Testis (tissue), 3 donors: ENCODE data around the gene TRPV6. TPM values are rescaled to one million over a fixed set of nuclear protein-coding genes. Genes with fewer than 3 reads are reported as not detected.

Source experiments
- DNase-seq: peaks from one replicate; pipeline ENCODE4 v3.0.0-alpha.2; 2019
- H3K27ac ChIP-seq, 2 donors: fragments of 200-600 bp; sonication (generic); one replicate each; pipeline ENCODE4 v1.5.1; 2019
- H3K27me3 ChIP-seq: fragments of 200-600 bp; sonication (generic); one replicate; pipeline ENCODE4 v1.5.1; 2019
- H3K36me3 ChIP-seq: fragments of 200-600 bp; sonication (generic); one replicate; pipeline ENCODE4 v1.5.1; 2017; ENCODE audit warnings: low read depth; ENCODE audit errors: missing control alignments
- H3K4me1 ChIP-seq: fragments of 200-600 bp; sonication (generic); one replicate; pipeline ENCODE4 v1.5.1; 2019
- H3K4me3 ChIP-seq, 2 donors: fragments of 200-600 bp; sonication (generic); one replicate each; pipeline ENCODE4 v1.5.1; 2017 to 2019
- H3K9me3 ChIP-seq: fragments of 200-600 bp; sonication (generic); one replicate; pipeline ENCODE4 v1.5.1; 2017
- POLR2A ChIP-seq: fragments of 450-650 bp; IDR thresholded peaks from one replicate; pipeline ENCODE4 v1.6.1; 2017; ENCODE audit warnings: antibody characterized with exemption, mild to moderate bottlenecking, moderate library complexity
- WGBS, 2 donors: methylation state at CpG; one replicate each; pipeline ENCODE4 v1.1.5; 2018; 5-methylcytosine and 5-hydroxymethylcytosine counted together
- intact Hi-C: fragments of 100-400 bp; cut with DNase I; formaldehyde crosslinking; loops from one replicate; pipeline ENCODE4 v1.15.1; 2023; ENCODE audit warnings: low total_unique reads
- polyA plus RNA-seq: library from polyadenylated mRNA; stranded (reverse); fragments of 350-450 nt; fragmentation: Illumina TruSeq; extraction: RNeasy Lipid Tissue Mini Kit (QIAGEN cat#74804); gene quantifications from one replicate; pipeline ENCODE4 v1.2.3, GENCODE V29; 2014; ENCODE audit warnings: low read depth, low replicate concordance; ENCODE audit not compliant: insufficient read depth
- total RNA-seq, 2 donors: library from RNA; depleted of rRNA; stranded (reverse); fragments of >200 nt; gene quantifications; one replicate each; pipeline ENCODE4 v1.2.3, GENCODE V29; 2016
- TF ChIP-seq, protein P1 (sequence below), 3 experiments: fragments of 450-650 bp in 2 of 3; fragments of 200-600 bp in 1 of 3; sonication (generic) in 1 of 3; IDR thresholded peaks; one replicate each; pipeline ENCODE4 v1.5.1; 2016 to 2019; ENCODE audit warnings: antibody characterized with exemption in 3 of 3, mild to moderate bottlenecking in 2 of 3, moderate library complexity in 1 of 3

TRPV6 gene
- total and polyA plus RNA-seq, 3 donors from 2014 or later: 2.2 to 4.5 (median 2.6) TPM

DNA sequence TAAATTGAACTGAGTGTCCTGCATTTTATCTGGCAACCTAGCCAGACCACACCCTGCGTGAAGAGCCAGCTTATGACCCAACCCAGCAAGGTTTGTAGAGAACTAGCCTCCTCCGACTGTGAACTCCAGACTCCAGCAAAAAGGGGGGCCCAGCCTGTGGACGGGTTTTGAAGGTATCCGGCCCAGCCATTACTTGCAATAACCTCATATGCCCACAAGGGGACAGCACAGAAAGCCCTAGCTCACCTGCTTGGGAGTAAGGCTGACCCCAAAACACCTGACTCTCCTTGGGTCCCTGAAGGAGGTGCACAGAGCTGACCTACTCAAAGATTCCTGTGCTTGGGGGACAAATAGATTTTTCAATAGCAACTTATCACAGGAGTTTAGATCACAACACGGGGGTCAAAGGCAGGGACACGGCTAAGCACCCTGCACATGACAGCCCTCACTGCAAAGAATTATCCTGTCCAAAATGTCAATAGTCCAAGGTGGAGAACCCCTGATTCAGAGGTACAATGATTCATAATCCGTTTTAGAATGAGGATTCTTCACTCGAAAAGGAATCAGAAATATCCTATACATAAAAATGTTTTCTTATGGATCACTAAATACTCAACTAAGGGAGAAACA, 4.6 kb downstream of the TRPV6 start:
- WGBS, 2 donors: 37 to 48% methylated on average over 8 of the region's 8 CpGs
- Histone ChIP-seq H3K27ac (no peak overlapping the region), H3K36me3 (no peaks in the 10 kb centered on the region), H3K4me1 (no peaks in the 10 kb centered on the region), H3K27me3 (no peaks in the 10 kb centered on the region), H3K4me3 (no peak overlapping the region), H3K9me3 (no peaks in the 10 kb centered on the region)
- TF ChIP-seq, protein P1, sequence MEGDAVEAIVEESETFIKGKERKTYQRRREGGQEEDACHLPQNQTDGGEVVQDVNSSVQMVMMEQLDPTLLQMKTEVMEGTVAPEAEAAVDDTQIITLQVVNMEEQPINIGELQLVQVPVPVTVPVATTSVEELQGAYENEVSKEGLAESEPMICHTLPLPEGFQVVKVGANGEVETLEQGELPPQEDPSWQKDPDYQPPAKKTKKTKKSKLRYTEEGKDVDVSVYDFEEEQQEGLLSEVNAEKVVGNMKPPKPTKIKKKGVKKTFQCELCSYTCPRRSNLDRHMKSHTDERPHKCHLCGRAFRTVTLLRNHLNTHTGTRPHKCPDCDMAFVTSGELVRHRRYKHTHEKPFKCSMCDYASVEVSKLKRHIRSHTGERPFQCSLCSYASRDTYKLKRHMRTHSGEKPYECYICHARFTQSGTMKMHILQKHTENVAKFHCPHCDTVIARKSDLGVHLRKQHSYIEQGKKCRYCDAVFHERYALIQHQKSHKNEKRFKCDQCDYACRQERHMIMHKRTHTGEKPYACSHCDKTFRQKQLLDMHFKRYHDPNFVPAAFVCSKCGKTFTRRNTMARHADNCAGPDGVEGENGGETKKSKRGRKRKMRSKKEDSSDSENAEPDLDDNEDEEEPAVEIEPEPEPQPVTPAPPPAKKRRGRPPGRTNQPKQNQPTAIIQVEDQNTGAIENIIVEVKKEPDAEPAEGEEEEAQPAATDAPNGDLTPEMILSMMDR (IDR thresholded peaks at IDR 0.05): peak; percentile 36 to 75 (median 67)
- no peak for TF ChIP-seq POLR2A
- DNase-seq: peak; percentile 54
- intact Hi-C loops: no loop called here

- no peaks in the 10 kb centered on the region for H3K4me1 ChIP-seq
- no peak overlapping the region for H3K27ac ChIP-seq
- H3K9me3 ChIP-seq: no peaks in the 10 kb centered on the region
- WGBS, 2 donors: 89 to 96% methylated on average over 5 of the region's 5 CpGs
- intact Hi-C loops: no loop called here
- H3K27me3 ChIP-seq: no peaks in the 10 kb centered on the region
- H3K36me3 ChIP-seq: no peaks in the 10 kb centered on the region
- no peak overlapping the region for H3K4me3 ChIP-seq
- no peak for TF ChIP-seq POLR2A
- TF ChIP-seq, protein P1 (IDR thresholded peaks at IDR 0.05): no peak
- DNase-seq: no peak
Observed at GRCh38 chr7:142879060-142879459, 6.5 kb downstream of the TRPV6 start.

GRCh38 chr7:142878315-142878714, 7.2 kb downstream of the TRPV6 start:
- H3K27me3 ChIP-seq: no peaks in the 10 kb centered on the region
- intact Hi-C loops: no loop called here

GRCh38 chr7:142876991-142877910, 8.3 kb downstream of the TRPV6 start:
- Histone ChIP-seq H3K4me3 (no peak overlapping the region), H3K36me3 (no peaks in the 10 kb centered on the region), H3K4me1 (no peaks in the 10 kb centered on the region), H3K27me3 (no peaks in the 10 kb centered on the region), H3K9me3 (no peaks in the 10 kb centered on the region), H3K27ac (no peak overlapping the region)
- intact Hi-C loops: no loop called here
- no peak for TF ChIP-seq POLR2A
- TF ChIP-seq, protein P1 (IDR thresholded peaks at IDR 0.05): no peak
- 75 to 87% methylated on average over 11 to 18 of the region's 18 CpGs for WGBS, 2 donors
- DNase-seq: no peak

More at GRCh38 chr7:142878315-142878714, 7.2 kb downstream of the TRPV6 start:
- TF ChIP-seq, protein P1 (IDR thresholded peaks at IDR 0.05): no peak
- no peak for TF ChIP-seq POLR2A
- Histone ChIP-seq H3K4me3 (no peak overlapping the region), H3K36me3 (no peaks in the 10 kb centered on the region), H3K27ac (no peak overlapping the region), H3K4me1 (no peaks in the 10 kb centered on the region), H3K9me3 (no peaks in the 10 kb centered on the region)
- 91% methylated on average over 3 of the region's 3 CpGs for WGBS, 2 donors
- DNase-seq: no peak
